CD14-positive monocyte (primary cell): ENCODE data around the gene ITFG2. TPM values are rescaled to one million over a fixed set of nuclear protein-coding genes. Genes with fewer than 3 reads are reported as not detected.

Source experiments
- DNase-seq, 3 donors: peaks; one replicate each; pipeline ENCODE4 v3.0.0-alpha.2; 2011 to 2022
- H2AFZ ChIP-seq: 2 replicates; pipeline ENCODE4 v1.6.0; 2012; ENCODE audit warnings: mild to moderate bottlenecking, low read depth, low read length, inconsistent platforms; ENCODE audit not compliant: insufficient read depth, poor library complexity, severe bottlenecking
- H3K27ac ChIP-seq, 2 donors: 1 replicate in 1 of 2; 2 replicates in 1 of 2; pipeline ENCODE4 v1.5.1; 2012 to 2013; ENCODE audit warnings: low read length in 2 of 2, control low read depth in 1 of 2, inconsistent platforms in 1 of 2, low read depth in 1 of 2, mild to moderate bottlenecking in 1 of 2
- H3K27me3 ChIP-seq, 2 donors: one replicate each; pipeline versions ENCODE4 v1.6.0 to v1.6.1; 2011 to 2013; ENCODE audit warnings: low read length in 2 of 2; ENCODE audit not compliant: control insufficient read depth in 2 of 2, insufficient read depth in 2 of 2
- H3K36me3 ChIP-seq, 2 donors: replicated peaks in 1 of 2; 1 replicate in 1 of 2; 2 replicates in 1 of 2; pipeline versions ENCODE4 v1.5.1 to v1.6.1; 2012 to 2013; ENCODE audit warnings: low read length in 2 of 2, control low read depth in 1 of 2, inconsistent platforms in 1 of 2, mild to moderate bottlenecking in 1 of 2; ENCODE audit not compliant: insufficient read depth in 2 of 2, control insufficient read depth in 1 of 2
- H3K4me1 ChIP-seq, 2 donors: 1 replicate in 1 of 2; 2 replicates in 1 of 2; pipeline versions ENCODE4 v1.5.1 to v1.6.1; 2012 to 2013; ENCODE audit warnings: low read length in 2 of 2, control low read depth in 1 of 2, inconsistent platforms in 1 of 2, mild to moderate bottlenecking in 1 of 2, moderate library complexity in 1 of 2; ENCODE audit not compliant: insufficient read depth in 2 of 2, control insufficient read depth in 1 of 2
- H3K4me2 ChIP-seq: replicated peaks from 2 replicates; pipeline ENCODE3; 2012; ENCODE audit warnings: low read length, moderate library complexity, mild to moderate bottlenecking; ENCODE audit not compliant: poor library complexity, severe bottlenecking; ENCODE audit errors: extremely low read depth
- H3K4me3 ChIP-seq, 3 experiments: fragments of 200-600 bp in 1 of 3; sonication (generic) in 1 of 3; replicated peaks in 1 of 3; 1 replicate in 2 of 3; 2 replicates in 1 of 3; pipeline ENCODE4 v1.5.1; 2011 to 2013; ENCODE audit warnings: low read length in 3 of 3, mild to moderate bottlenecking in 3 of 3, control low read depth in 2 of 3, low read depth in 2 of 3, inconsistent platforms in 1 of 3, moderate library complexity in 1 of 3
- H3K79me2 ChIP-seq: 2 replicates; pipeline ENCODE4 v1.6.0; 2012; ENCODE audit warnings: mild to moderate bottlenecking, control low read depth, inconsistent platforms, low read length, moderate library complexity; ENCODE audit not compliant: insufficient read depth
- H3K9ac ChIP-seq: 2 replicates; pipeline ENCODE4 v1.6.0; 2017; ENCODE audit warnings: low read length, mild to moderate bottlenecking; ENCODE audit not compliant: insufficient read depth, poor library complexity, severe bottlenecking
- H3K9me3 ChIP-seq, 2 donors: replicated peaks in 1 of 2; 1 replicate in 1 of 2; 2 replicates in 1 of 2; pipeline versions ENCODE4 v1.5.1 to v1.6.1; 2012 to 2013; ENCODE audit warnings: low read length in 2 of 2, control low read depth in 1 of 2; ENCODE audit not compliant: control insufficient read depth in 1 of 2, insufficient read depth in 1 of 2
- H4K20me1 ChIP-seq: 2 replicates; pipeline ENCODE4 v1.6.0; 2012; ENCODE audit warnings: mild to moderate bottlenecking, low read length, control low read depth, moderate library complexity; ENCODE audit not compliant: insufficient read depth
- H3K27ac Mint-ChIP-seq, 7 donors: one replicate each; pipeline ENCODE4 v1.8.0; 2020; ENCODE audit warnings: mild to moderate bottlenecking in 7 of 7, mixed read lengths in 7 of 7, moderate library complexity in 6 of 7, inconsistent platforms in 2 of 7
- H3K27me3 Mint-ChIP-seq, 3 donors: one replicate each; pipeline ENCODE4 v1.8.0; 2021 to 2022; ENCODE audit warnings: low read depth in 3 of 3, mild to moderate bottlenecking in 3 of 3, mixed read lengths in 3 of 3, moderate library complexity in 3 of 3, inconsistent platforms in 1 of 3
- H3K36me3 Mint-ChIP-seq, 2 donors: one replicate each; pipeline ENCODE4 v1.8.0; 2020; ENCODE audit warnings: mixed read lengths in 2 of 2, inconsistent platforms in 1 of 2, mild to moderate bottlenecking in 1 of 2
- H3K4me1 Mint-ChIP-seq: one replicate; pipeline ENCODE4 v1.8.0; 2020; ENCODE audit warnings: mild to moderate bottlenecking, mixed read lengths
- H3K4me3 Mint-ChIP-seq, 2 donors: one replicate each; pipeline ENCODE4 v1.8.0; 2020; ENCODE audit warnings: mild to moderate bottlenecking in 2 of 2, mixed read lengths in 2 of 2, moderate library complexity in 1 of 2
- H3K9me3 Mint-ChIP-seq, 7 donors: one replicate each; pipeline ENCODE4 v1.8.0; 2020 to 2022; ENCODE audit warnings: mixed read lengths in 7 of 7, mild to moderate bottlenecking in 6 of 7, moderate library complexity in 6 of 7, inconsistent platforms in 2 of 7
- CTCF ChIP-seq: fragments of 200-600 bp; IDR thresholded peaks from one replicate; pipeline ENCODE4 v1.8.0; 2022; ENCODE audit warnings: antibody characterized with exemption, mild to moderate bottlenecking
- WGBS: methylation state at CpG from one replicate; pipeline ENCODE4 v1.1.5; 2013; ENCODE audit warnings: missing lambda C conversion rate; ENCODE audit not compliant: insufficient coverage; 5-methylcytosine and 5-hydroxymethylcytosine counted together
- intact Hi-C, 2 donors: fragments of 100-400 bp; cut with micrococcal nuclease; formaldehyde crosslinking; loops; one replicate each; pipeline versions ENCODE4 v1.15.0 to v1.15.1; 2023
- polyA plus RNA-seq, 3 donors: library from polyadenylated mRNA; depleted of rRNA in 1 of 3; unstranded in 2 of 3; stranded (reverse) in 1 of 3; fragments of 300-500 nt in 2 of 3; fragments of >200 nt in 1 of 3; fragmentation: Illumina TruSeq in 2 of 3; gene quantifications; 1 replicate in 2 of 3; 2 replicates in 1 of 3; pipeline ENCODE4 v1.2.3, GENCODE V29; 2012 to 2021

Gene ITFG2
- polyA plus RNA-seq, 3 donors: 19.1 to 51.2 (median 24.0) TPM

- Histone ChIP-seq H3K9me3 (no peaks in the 10 kb centered on the region), H2AFZ (no peak overlapping the region), H3K27ac (no peak overlapping the region), H3K79me2 (no peaks in the 10 kb centered on the region), H3K36me3 (peaks cover 18 to 21% of the 10 kb centered on the region in 2 donors), H3K4me1 (no peaks in the 10 kb centered on the region), H3K9ac (no peak overlapping the region), H3K4me2 (no peak overlapping the region), H4K20me1 (no peaks in the 10 kb centered on the region), H3K4me3 (no peak overlapping the region), H3K27me3 (no peaks in the 10 kb centered on the region)
- no peaks in the 10 kb centered on the region for H3K9me3 Mint-ChIP-seq
- 84% methylated on average over 2 of the region's 6 CpGs for WGBS
- TF ChIP-seq CTCF: no peak
- no peak for DNase-seq
- H3K4me3 Mint-ChIP-seq: no peak overlapping the region
- H3K36me3 Mint-ChIP-seq: peaks cover 26 to 43% of the 10 kb centered on the region in 2 donors
- intact Hi-C loops: no loop called here
- H3K27ac Mint-ChIP-seq: no peak overlapping the region
- H3K4me1 Mint-ChIP-seq: no peaks in the 10 kb centered on the region
- no peaks in the 10 kb centered on the region for H3K27me3 Mint-ChIP-seq
These were observed 32.8 kb downstream of the ITFG2 start for GRCh38 chr12:2845280-2845679.

- Histone ChIP-seq H3K4me3 (no peak overlapping the region), H3K27me3 (no peaks in the 10 kb centered on the region), H3K9me3 (no peaks in the 10 kb centered on the region), H3K36me3 (peaks cover 2 to 8% of the 10 kb centered on the region in 2 donors), H3K4me1 (no peaks in the 10 kb centered on the region), H2AFZ (no peak overlapping the region), H3K79me2 (no peaks in the 10 kb centered on the region), H3K4me2 (no peak overlapping the region), H4K20me1 (no peaks in the 10 kb centered on the region), H3K27ac (no peak overlapping the region), H3K9ac (no peak overlapping the region)
- peaks cover 4% of the 10 kb centered on the region for H3K4me1 Mint-ChIP-seq
- H3K4me3 Mint-ChIP-seq: no peak overlapping the region
- no CpG with 5 or more reads among the region's 3 CpGs for WGBS
- no peak for TF ChIP-seq CTCF
- no peak for DNase-seq
- peaks cover 0 to 2% (median 0%) of the 10 kb centered on the region in 7 donors for H3K9me3 Mint-ChIP-seq
- H3K27ac Mint-ChIP-seq: no peak overlapping the region
- peaks cover 15 to 27% of the 10 kb centered on the region in 2 donors for H3K36me3 Mint-ChIP-seq
- intact Hi-C loops: loop anchor here (2.0 to 10.0 kb wide), 4 partner anchors 93 to 193 kb away; no protein-coding TSS in a partner anchor
- H3K27me3 Mint-ChIP-seq: peaks cover 0 to 1% (median 0%) of the 10 kb centered on the region in 3 donors
These were observed 39.5 kb downstream of the ITFG2 start for GRCh38 chr12:2851931-2852330.
